Neural cell (in vitro differentiated cells): Measurements from ENCODE around the gene ATP9B. TPM values are rescaled to one million over a fixed set of nuclear protein-coding genes. Genes with fewer than 3 reads are reported as not detected.

Source experiments
- H2AFZ ChIP-seq: fragments of 200-600, 300-800 bp; sonication (generic), shearing (Covaris generic); 2 replicates; pipeline ENCODE4 v1.6.0; 2014; ENCODE audit warnings: low read depth, mild to moderate bottlenecking, antibody characterized with exemption, low read length, moderate library complexity
- H3F3A ChIP-seq: fragments of 200-600 bp; shearing (Covaris generic); 2 replicates; pipeline ENCODE4 v1.6.1; 2016; ENCODE audit warnings: mild to moderate bottlenecking, moderate library complexity, mixed read lengths, antibody characterized with exemption, low read length; ENCODE audit not compliant: insufficient read depth, poor library complexity, severe bottlenecking
- H3K27ac ChIP-seq: fragments of 200-600, 300-800 bp; sonication (generic), shearing (Covaris generic); 2 replicates; pipeline ENCODE4 v1.5.1; 2014; ENCODE audit warnings: mild to moderate bottlenecking, low read length, moderate library complexity
- H3K27me3 ChIP-seq: fragments of 300-800, 200-600 bp; sonication (generic), shearing (Covaris generic); 2 replicates; pipeline ENCODE4 v1.6.0; 2014; ENCODE audit warnings: mild to moderate bottlenecking, low read depth, low read length, moderate library complexity; ENCODE audit not compliant: insufficient read depth
- H3K36me3 ChIP-seq: fragments of 300-800, 200-600 bp; sonication (generic), shearing (Covaris generic); 2 replicates; pipeline ENCODE4 v1.5.1; 2014; ENCODE audit warnings: mild to moderate bottlenecking, antibody characterized with exemption, low read length, moderate library complexity; ENCODE audit not compliant: insufficient read depth
- H3K4me2 ChIP-seq: fragments of 300-800, 200-600 bp; sonication (generic), shearing (Covaris generic); 2 replicates; pipeline ENCODE4 v1.6.0; 2014; ENCODE audit warnings: mild to moderate bottlenecking, low read length
- H3K4me3 ChIP-seq: fragments of 300-800, 200-600 bp; sonication (generic), shearing (Covaris generic); 2 replicates; pipeline ENCODE4 v1.5.1; 2014; ENCODE audit warnings: mild to moderate bottlenecking, low read length, moderate library complexity
- H3K79me2 ChIP-seq: fragments of 200-600 bp; shearing (Covaris generic); replicated peaks from 2 replicates; pipeline ENCODE4 v1.6.0; 2014; ENCODE audit warnings: mild to moderate bottlenecking, low read length, moderate library complexity; ENCODE audit not compliant: insufficient read depth
- H3K9ac ChIP-seq: fragments of 300-800, 200-600 bp; sonication (generic), shearing (Covaris generic); 2 replicates; pipeline ENCODE4 v1.6.1; 2016; ENCODE audit warnings: mild to moderate bottlenecking, low read length, mixed read lengths
- H3K9me2 ChIP-seq: fragments of 200-600 bp; shearing (Covaris generic); 2 replicates; pipeline ENCODE4 v1.6.1; 2016; ENCODE audit warnings: mild to moderate bottlenecking, low read length, mixed read lengths; ENCODE audit not compliant: insufficient read depth
- H3K9me3 ChIP-seq: fragments of 200-600, 300-800 bp; sonication (generic), shearing (Covaris generic); 2 replicates; pipeline ENCODE4 v1.6.1; 2016; ENCODE audit warnings: mild to moderate bottlenecking, mixed run types, low read length, moderate library complexity, mixed read lengths
- H4K20me1 ChIP-seq: fragments of 200-600 bp; shearing (Covaris generic); 2 replicates; pipeline ENCODE4 v1.6.1; 2016; ENCODE audit warnings: mild to moderate bottlenecking, mixed run types; ENCODE audit not compliant: insufficient read depth
- EP300 ChIP-seq: fragments of 450-650 bp; conservative IDR thresholded peaks from 2 replicates; pipeline ENCODE4 v1.6.1; 2014; ENCODE audit warnings: antibody characterized with exemption, mild to moderate bottlenecking, moderate library complexity; ENCODE audit not compliant: poor library complexity, severe bottlenecking
- EZH2 ChIP-seq: fragments of 200-600, 300-800 bp; shearing (Covaris generic), sonication (generic); IDR thresholded peaks from 2 replicates; pipeline ENCODE4 v1.6.1; 2014; ENCODE audit warnings: antibody characterized with exemption, low read length, borderline replicate concordance, mild to moderate bottlenecking; ENCODE audit not compliant: insufficient read depth, poor library complexity, severe bottlenecking
- MXI1 ChIP-seq: fragments of 450-650 bp; conservative IDR thresholded peaks from 2 replicates; pipeline ENCODE4 v1.6.1; 2014; ENCODE audit warnings: antibody characterized with exemption, mild to moderate bottlenecking; ENCODE audit not compliant: poor library complexity, severe bottlenecking
- POLR2AphosphoS5 ChIP-seq: IDR thresholded peaks from 2 replicates; pipeline ENCODE4 v1.6.1; 2012
- RAD21 ChIP-seq: fragments of 450-650 bp; conservative IDR thresholded peaks from 2 replicates; pipeline ENCODE4 v1.6.1; 2014; ENCODE audit warnings: antibody characterized with exemption, mild to moderate bottlenecking, moderate library complexity
- SMC3 ChIP-seq: fragments of 450-650 bp; conservative IDR thresholded peaks from 2 replicates; pipeline ENCODE4 v1.6.1; 2014; ENCODE audit warnings: antibody characterized with exemption, mild to moderate bottlenecking, moderate library complexity; ENCODE audit not compliant: poor library complexity
- TAF1 ChIP-seq: IDR thresholded peaks from 2 replicates; pipeline ENCODE4 v1.6.1; 2012; ENCODE audit warnings: low read depth
- polyA plus RNA-seq: library from polyadenylated mRNA; depleted of rRNA; stranded (reverse); fragments of >200 nt; gene quantifications from 2 replicates; pipeline ENCODE4 v1.2.3, GENCODE V29; 2014
- TF ChIP-seq, protein P1 (sequence below): IDR thresholded peaks from 2 replicates; pipeline ENCODE4 v1.6.1; 2012; ENCODE audit warnings: borderline replicate concordance
- TF ChIP-seq, protein P2 (sequence below): fragments of 450-650 bp; IDR thresholded peaks from 2 replicates; pipeline ENCODE4 v1.5.1; 2014; ENCODE audit warnings: antibody characterized with exemption, mild to moderate bottlenecking, moderate library complexity; ENCODE audit not compliant: poor library complexity, severe bottlenecking

The ATP9B gene
- polyA plus RNA-seq, 1 donor from 2014 or later: 15.4 TPM

DNA sequence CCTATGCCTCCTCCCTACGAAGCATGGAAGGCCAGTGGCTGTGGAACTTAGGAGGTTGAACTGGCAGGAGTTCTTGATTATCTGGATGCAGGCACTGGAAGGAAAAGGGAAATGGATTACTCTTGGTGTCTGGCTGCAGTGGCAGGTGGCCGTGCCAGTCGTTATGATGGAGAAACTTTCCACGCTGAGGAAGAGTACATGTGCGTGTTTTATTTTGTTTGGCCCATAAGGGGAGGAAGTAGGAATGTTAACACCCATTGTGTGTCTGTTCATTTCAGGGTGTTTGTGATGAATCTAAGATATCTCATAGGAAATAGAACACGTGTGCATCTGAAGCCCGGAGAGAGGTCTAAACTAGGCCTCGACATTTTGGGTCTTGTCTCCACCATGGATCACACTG is 203.7 kb downstream of the ATP9B start:
- Histone ChIP-seq H4K20me1 (no peaks in the 10 kb centered on the region), H2AFZ (no peak overlapping the region), H3K36me3 (no peaks in the 10 kb centered on the region), H3K27me3 (no peaks in the 10 kb centered on the region), H3K9ac (no peak overlapping the region), H3K4me3 (no peak overlapping the region), H3K9me3 (no peaks in the 10 kb centered on the region), H3K4me2 (no peak overlapping the region), H3K9me2 (no peaks in the 10 kb centered on the region), H3K79me2 (no peaks in the 10 kb centered on the region), H3F3A (no peaks in the 10 kb centered on the region), H3K27ac (no peak overlapping the region)
- no peak for TF ChIP-seq RAD21
- no peak for TF ChIP-seq POLR2AphosphoS5
- no peak for TF ChIP-seq TAF1
- TF ChIP-seq EZH2: no peak
- TF ChIP-seq SMC3: no peak
- TF ChIP-seq, protein P1, sequence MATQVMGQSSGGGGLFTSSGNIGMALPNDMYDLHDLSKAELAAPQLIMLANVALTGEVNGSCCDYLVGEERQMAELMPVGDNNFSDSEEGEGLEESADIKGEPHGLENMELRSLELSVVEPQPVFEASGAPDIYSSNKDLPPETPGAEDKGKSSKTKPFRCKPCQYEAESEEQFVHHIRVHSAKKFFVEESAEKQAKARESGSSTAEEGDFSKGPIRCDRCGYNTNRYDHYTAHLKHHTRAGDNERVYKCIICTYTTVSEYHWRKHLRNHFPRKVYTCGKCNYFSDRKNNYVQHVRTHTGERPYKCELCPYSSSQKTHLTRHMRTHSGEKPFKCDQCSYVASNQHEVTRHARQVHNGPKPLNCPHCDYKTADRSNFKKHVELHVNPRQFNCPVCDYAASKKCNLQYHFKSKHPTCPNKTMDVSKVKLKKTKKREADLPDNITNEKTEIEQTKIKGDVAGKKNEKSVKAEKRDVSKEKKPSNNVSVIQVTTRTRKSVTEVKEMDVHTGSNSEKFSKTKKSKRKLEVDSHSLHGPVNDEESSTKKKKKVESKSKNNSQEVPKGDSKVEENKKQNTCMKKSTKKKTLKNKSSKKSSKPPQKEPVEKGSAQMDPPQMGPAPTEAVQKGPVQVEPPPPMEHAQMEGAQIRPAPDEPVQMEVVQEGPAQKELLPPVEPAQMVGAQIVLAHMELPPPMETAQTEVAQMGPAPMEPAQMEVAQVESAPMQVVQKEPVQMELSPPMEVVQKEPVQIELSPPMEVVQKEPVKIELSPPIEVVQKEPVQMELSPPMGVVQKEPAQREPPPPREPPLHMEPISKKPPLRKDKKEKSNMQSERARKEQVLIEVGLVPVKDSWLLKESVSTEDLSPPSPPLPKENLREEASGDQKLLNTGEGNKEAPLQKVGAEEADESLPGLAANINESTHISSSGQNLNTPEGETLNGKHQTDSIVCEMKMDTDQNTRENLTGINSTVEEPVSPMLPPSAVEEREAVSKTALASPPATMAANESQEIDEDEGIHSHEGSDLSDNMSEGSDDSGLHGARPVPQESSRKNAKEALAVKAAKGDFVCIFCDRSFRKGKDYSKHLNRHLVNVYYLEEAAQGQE: no peak
- TF ChIP-seq, protein P2, sequence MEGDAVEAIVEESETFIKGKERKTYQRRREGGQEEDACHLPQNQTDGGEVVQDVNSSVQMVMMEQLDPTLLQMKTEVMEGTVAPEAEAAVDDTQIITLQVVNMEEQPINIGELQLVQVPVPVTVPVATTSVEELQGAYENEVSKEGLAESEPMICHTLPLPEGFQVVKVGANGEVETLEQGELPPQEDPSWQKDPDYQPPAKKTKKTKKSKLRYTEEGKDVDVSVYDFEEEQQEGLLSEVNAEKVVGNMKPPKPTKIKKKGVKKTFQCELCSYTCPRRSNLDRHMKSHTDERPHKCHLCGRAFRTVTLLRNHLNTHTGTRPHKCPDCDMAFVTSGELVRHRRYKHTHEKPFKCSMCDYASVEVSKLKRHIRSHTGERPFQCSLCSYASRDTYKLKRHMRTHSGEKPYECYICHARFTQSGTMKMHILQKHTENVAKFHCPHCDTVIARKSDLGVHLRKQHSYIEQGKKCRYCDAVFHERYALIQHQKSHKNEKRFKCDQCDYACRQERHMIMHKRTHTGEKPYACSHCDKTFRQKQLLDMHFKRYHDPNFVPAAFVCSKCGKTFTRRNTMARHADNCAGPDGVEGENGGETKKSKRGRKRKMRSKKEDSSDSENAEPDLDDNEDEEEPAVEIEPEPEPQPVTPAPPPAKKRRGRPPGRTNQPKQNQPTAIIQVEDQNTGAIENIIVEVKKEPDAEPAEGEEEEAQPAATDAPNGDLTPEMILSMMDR: no peak
- TF ChIP-seq EP300: no peak
- no peak for TF ChIP-seq MXI1

DNA sequence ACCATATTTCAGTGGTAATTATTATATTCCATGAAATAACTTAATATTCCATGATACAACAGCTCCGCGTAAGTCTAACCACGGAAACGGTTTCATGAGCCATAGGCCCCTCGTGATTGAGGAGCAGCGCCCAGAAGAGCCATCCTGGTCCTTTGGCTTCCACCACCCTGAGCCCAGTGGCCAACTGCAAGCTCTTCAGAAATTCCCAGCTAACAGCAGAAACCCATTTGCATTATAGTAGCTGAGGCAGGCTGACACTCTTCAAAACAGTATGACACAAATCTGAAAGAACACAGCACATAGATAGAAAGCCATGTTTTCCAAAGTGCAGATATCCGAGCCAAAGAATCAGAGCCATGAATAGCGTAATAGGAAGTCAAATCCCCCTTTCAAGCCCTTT is 205.6 kb downstream of the ATP9B start:
- H3K79me2 ChIP-seq: no peaks in the 10 kb centered on the region
- no peaks in the 10 kb centered on the region for H4K20me1 ChIP-seq
- H3K27me3 ChIP-seq: no peaks in the 10 kb centered on the region
- H3K9me3 ChIP-seq: no peaks in the 10 kb centered on the region
- H3K4me3 ChIP-seq: no peak overlapping the region
- H3K4me2 ChIP-seq: no peak overlapping the region
- no peak overlapping the region for H2AFZ ChIP-seq
- H3K9ac ChIP-seq: no peak overlapping the region
- no peaks in the 10 kb centered on the region for H3F3A ChIP-seq
- H3K27ac ChIP-seq: no peak overlapping the region
- no peaks in the 10 kb centered on the region for H3K9me2 ChIP-seq
- TF ChIP-seq, protein P1: no peak
- TF ChIP-seq TAF1: no peak
- TF ChIP-seq SMC3: no peak
- TF ChIP-seq, protein P2: no peak
- TF ChIP-seq EP300: no peak
- H3K36me3 ChIP-seq: no peaks in the 10 kb centered on the region
